SK-N-SH (cell line): ENCODE measurements around the gene DNAJC25. TPM values are rescaled to one million over a fixed set of nuclear protein-coding genes. Genes with fewer than 3 reads are reported as not detected.
A peak's percentile ranks its signal among the peaks of the same experiment; 100 is the strongest.

Experiments
- CTCF ChIA-PET: fragments of 300-600, 350-600 bp; formaldehyde crosslinking; extraction: SDS; loops from one replicate; lab custom pipeline; 2021; lab: Yijun Ruan, JAX
- POLR2A ChIA-PET: fragments of 350-600 bp; sonication (Branson Sonifier 250); formaldehyde crosslinking; extraction: SDS; loops from one replicate; lab custom pipeline; 2020; ENCODE audit warnings: antibody characterized with exemption, inconsistent platforms; lab: Yijun Ruan, JAX
- DNase-seq: peaks from one replicate; pipeline ENCODE4 v3.0.0; 2012
- H2AFZ ChIP-seq: fragments of 200-600 bp; sonication (generic); 2 replicates; pipeline ENCODE4 v1.8.1; 2016; ENCODE audit warnings: antibody characterized with exemption, mild to moderate bottlenecking, low read depth
- H3F3A ChIP-seq: fragments of 200-600 bp; sonication (generic); replicated peaks from 2 replicates; pipeline ENCODE3; 2016; ENCODE audit warnings: antibody characterized with exemption, mild to moderate bottlenecking; ENCODE audit not compliant: insufficient read depth
- H3K27ac ChIP-seq, 2 experiments: fragments of 200-500 bp in 1 of 2; fragments of 200-600 bp in 1 of 2; sonication (Bioruptor generic) in 1 of 2; sonication (generic), shearing (Covaris generic) in 1 of 2; 2 replicates each; pipeline versions ENCODE4 v1.5.1 to v1.6.1; 2014 to 2016; ENCODE audit warnings: low read depth in 2 of 2, inconsistent platforms in 1 of 2, low read length in 1 of 2, mild to moderate bottlenecking in 1 of 2, mixed read lengths in 1 of 2
- H3K27me3 ChIP-seq: fragments of 200-600 bp; sonication (generic), shearing (Covaris generic); 2 replicates; pipeline ENCODE4 v1.6.1; 2016; ENCODE audit warnings: mixed run types; ENCODE audit not compliant: insufficient read depth
- H3K36me3 ChIP-seq, 2 experiments: fragments of 200-500 bp in 1 of 2; fragments of 200-600 bp in 1 of 2; sonication (Bioruptor generic) in 1 of 2; sonication (generic) in 1 of 2; replicated peaks in 1 of 2; 2 replicates each; pipeline versions ENCODE3 to v1.5.1; 2014 to 2016; ENCODE audit warnings: low read length in 1 of 2, mild to moderate bottlenecking in 1 of 2; ENCODE audit not compliant: insufficient read depth in 2 of 2, control insufficient read depth in 1 of 2
- H3K4me1 ChIP-seq, 2 experiments: fragments of 200-500 bp in 1 of 2; fragments of 200-600 bp in 1 of 2; sonication (Bioruptor generic) in 1 of 2; sonication (generic), shearing (Covaris generic) in 1 of 2; 2 replicates each; pipeline versions ENCODE4 v1.5.1 to v1.6.1; 2014 to 2016; ENCODE audit warnings: low read depth in 1 of 2, low read length in 1 of 2, mixed run types in 1 of 2; ENCODE audit not compliant: insufficient read depth in 2 of 2, control insufficient read depth in 1 of 2
- H3K4me2 ChIP-seq: fragments of 200-600 bp; sonication (generic), shearing (Covaris generic); 2 replicates; pipeline ENCODE4 v1.6.1; 2017; ENCODE audit warnings: mixed run types
- H3K4me3 ChIP-seq, 2 experiments: fragments of 200-500 bp in 1 of 2; fragments of 200-600 bp in 1 of 2; sonication (Bioruptor generic) in 1 of 2; sonication (generic), shearing (Covaris generic) in 1 of 2; 2 replicates each; pipeline versions ENCODE4 v1.5.1 to v1.8.1; 2014 to 2016; ENCODE audit warnings: low read depth in 2 of 2, inconsistent platforms in 1 of 2, low read length in 1 of 2, mild to moderate bottlenecking in 1 of 2, mixed read lengths in 1 of 2, moderate library complexity in 1 of 2
- H3K79me2 ChIP-seq: fragments of 200-600 bp; sonication (generic); 2 replicates; pipeline ENCODE4 v1.8.1; 2017; ENCODE audit warnings: mild to moderate bottlenecking; ENCODE audit not compliant: insufficient read depth
- H3K9ac ChIP-seq: fragments of 200-600 bp; sonication (generic); 2 replicates; pipeline ENCODE4 v1.6.1; 2017; ENCODE audit warnings: mixed run types
- H3K9me2 ChIP-seq: fragments of 200-600 bp; sonication (generic); 2 replicates; pipeline ENCODE4 v1.6.1; 2017; ENCODE audit warnings: mixed run types
- H3K9me3 ChIP-seq: fragments of 200-600 bp; sonication (generic); 2 replicates; pipeline ENCODE4 v1.6.1; 2017; ENCODE audit warnings: mixed run types, mild to moderate bottlenecking, moderate library complexity
- H4K20me1 ChIP-seq: fragments of 200-600 bp; sonication (generic); 2 replicates; pipeline ENCODE4 v1.6.1; 2017; ENCODE audit warnings: mild to moderate bottlenecking, mixed run types; ENCODE audit not compliant: insufficient read depth
- ELF1 ChIP-seq: IDR thresholded peaks from 2 replicates; pipeline ENCODE4 v1.4.0; 2012
- EP300 ChIP-seq, 2 experiments: IDR thresholded peaks; 2 replicates each; pipeline versions ENCODE4 v1.4.0 to v1.6.1; 2012; ENCODE audit warnings: borderline replicate concordance in 1 of 2, low read depth in 1 of 2, low read length in 1 of 2
- FOXJ3 ChIP-seq: sonication (generic); formaldehyde crosslinking; IDR thresholded peaks from 2 replicates; pipeline ENCODE4 v1.5.1; 2020; ENCODE audit warnings: mild to moderate bottlenecking, missing genetic modification reagents
- FOXM1 ChIP-seq: IDR thresholded peaks from 2 replicates; pipeline ENCODE4 v1.4.0; 2012; ENCODE audit warnings: low read depth, mild to moderate bottlenecking
- GABPA ChIP-seq: IDR thresholded peaks from 2 replicates; pipeline ENCODE4 v1.4.0; 2012; ENCODE audit warnings: low read depth, mild to moderate bottlenecking
- NRF1 ChIP-seq: IDR thresholded peaks from 2 replicates; pipeline ENCODE4 v1.6.1; 2012; ENCODE audit warnings: low read depth, mild to moderate bottlenecking, low read length
- POLR2AphosphoS5 ChIP-seq: IDR thresholded peaks from 2 replicates; pipeline ENCODE4 v1.6.1; 2012; ENCODE audit warnings: low read depth, low read length
- RCOR1 ChIP-seq: fragments of 150-350 bp; IDR thresholded peaks from 2 replicates; pipeline ENCODE4 v1.6.1; 2017; ENCODE audit warnings: antibody characterized with exemption, low read length
- RFX5 ChIP-seq: IDR thresholded peaks from 2 replicates; pipeline ENCODE4 v1.6.1; 2012; ENCODE audit warnings: mild to moderate bottlenecking, improper control_type of control experiment, low read length
- SIN3A ChIP-seq: IDR thresholded peaks from 2 replicates; pipeline ENCODE4 v1.6.1; 2012; ENCODE audit warnings: low read depth, mild to moderate bottlenecking, low read length, moderate library complexity, borderline replicate concordance
- TCF12 ChIP-seq: IDR thresholded peaks from 2 replicates; pipeline ENCODE4 v1.4.0; 2012
- WGBS: methylation state at CpG from one replicate; pipeline ENCODE4 v1.1.6; 2017; ENCODE audit warnings: low lambda C conversion rate; 5-methylcytosine and 5-hydroxymethylcytosine counted together
- polyA plus RNA-seq, 3 experiments: library from polyadenylated mRNA; depleted of rRNA; stranded (reverse); fragments of >200 nt; gene quantifications; 2 replicates each; pipeline ENCODE4 v1.2.3, GENCODE V29; 2012
- TF ChIP-seq, protein P1 (sequence below): fragments of 150-350 bp; IDR thresholded peaks from 2 replicates; pipeline ENCODE4 v1.6.1; 2017; ENCODE audit warnings: antibody characterized with exemption, low read length, low read depth, borderline replicate concordance

The DNAJC25 gene
- polyA plus RNA-seq, 1 of the 3 experiments (the other 2 are of a cell fraction): 3.3 TPM

DNA sequence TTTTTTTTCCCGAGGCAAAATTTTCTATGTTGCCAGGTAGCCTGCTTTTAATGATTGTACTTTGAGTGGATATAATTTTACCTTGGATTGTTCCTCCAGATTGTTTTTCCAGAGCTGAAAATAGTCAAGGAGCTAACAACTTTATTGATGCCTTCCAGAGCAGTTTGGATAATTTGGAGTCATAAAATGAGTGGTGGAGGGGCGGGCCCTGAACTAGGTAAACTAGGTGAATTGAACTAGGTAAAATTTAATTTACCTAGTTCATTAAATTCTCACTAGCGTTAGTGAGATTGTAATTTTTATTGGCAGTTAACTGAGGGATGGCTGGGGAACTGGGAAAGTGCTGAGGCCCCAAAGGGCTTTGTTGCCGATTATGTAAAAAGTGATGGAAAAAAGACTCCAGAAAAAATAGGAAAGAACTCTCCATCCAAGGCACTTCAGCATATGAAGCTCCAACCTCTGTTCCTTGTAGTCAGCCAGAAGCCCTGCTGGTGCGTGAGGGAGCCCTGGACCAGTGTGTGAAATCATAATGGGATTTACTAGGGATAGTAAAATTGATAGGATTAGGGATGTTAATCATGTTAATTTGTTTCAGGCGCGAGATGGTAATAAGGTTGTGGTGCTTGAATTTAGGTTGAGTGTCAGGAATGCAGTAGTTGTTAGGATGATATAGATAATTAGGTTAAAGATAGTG is 1.7 kb downstream of the DNAJC25 start:
- Histone ChIP-seq H3K4me1 (peaks cover 10 to 21% of the 10 kb centered on the region in 2 experiments; a peak in 3 of 4 replicates), H3K27ac (no peak overlapping the region), H3K4me2 (peak overlapping the region; percentile 97), H3K9me2 (no peaks in the 10 kb centered on the region), H4K20me1 (peaks cover 29% of the 10 kb centered on the region), H3K4me3 (peak overlapping the region; percentile 90 to 97; a peak in 3 of 4 replicates), H3F3A (peaks cover 5% of the 10 kb centered on the region), H3K9me3 (no peaks in the 10 kb centered on the region), H3K27me3 (no peaks in the 10 kb centered on the region), H2AFZ (no peak overlapping the region), H3K36me3 (no peaks in the 10 kb centered on the region), H3K79me2 (peaks cover 67% of the 10 kb centered on the region), H3K9ac (peak overlapping the region; percentile 82)
- POLR2A ChIA-PET: interaction anchor here (2.4 kb wide), 1 partner anchor 29 kb away, joined by 10 read pairs; the partner anchor contains the start of gene GNG10
- CTCF ChIA-PET: interaction anchor here (1.2 kb wide), 1 partner anchor 11 kb away, joined by 3 read pairs; no protein-coding TSS in a partner anchor
- TF ChIP-seq GABPA (no peak), RCOR1 (no peak), NRF1 (no peak), RFX5 (no peak), FOXJ3 (CRISPR knock-in tag) (no peak), TCF12 (no peak), FOXM1 (no peak), EP300 (IDR thresholded peaks at IDR 0.05; ENCODE audit: borderline replicate concordance in 1 of 2, low read depth in 1 of 2, low read length in 1 of 2) (no peak), ELF1 (no peak)
- TF ChIP-seq, protein P1, sequence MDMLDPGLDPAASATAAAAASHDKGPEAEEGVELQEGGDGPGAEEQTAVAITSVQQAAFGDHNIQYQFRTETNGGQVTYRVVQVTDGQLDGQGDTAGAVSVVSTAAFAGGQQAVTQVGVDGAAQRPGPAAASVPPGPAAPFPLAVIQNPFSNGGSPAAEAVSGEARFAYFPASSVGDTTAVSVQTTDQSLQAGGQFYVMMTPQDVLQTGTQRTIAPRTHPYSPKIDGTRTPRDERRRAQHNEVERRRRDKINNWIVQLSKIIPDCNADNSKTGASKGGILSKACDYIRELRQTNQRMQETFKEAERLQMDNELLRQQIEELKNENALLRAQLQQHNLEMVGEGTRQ: no peak
- 85% methylated on average over 7 of the region's 7 CpGs for WGBS
- no peak for DNase-seq

DNA sequence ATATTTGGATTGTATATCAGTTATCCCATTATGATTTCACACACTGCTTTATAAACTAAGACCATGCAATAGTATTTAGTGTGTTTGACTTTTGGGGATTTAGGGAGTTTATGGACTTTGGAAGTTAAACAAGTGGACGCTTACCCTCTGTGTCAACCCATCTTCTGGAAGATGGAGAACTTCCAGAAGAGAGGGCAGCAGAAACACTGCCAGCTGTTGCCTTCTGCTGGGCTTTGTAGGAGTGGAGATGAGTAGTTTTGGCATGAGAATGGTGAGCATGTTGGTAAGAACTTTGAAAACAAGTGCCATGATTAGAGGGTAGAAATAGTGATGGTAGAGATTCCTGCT is 2.2 kb downstream of the DNAJC25 start:
- Histone ChIP-seq H3K9ac (no peak overlapping the region), H3K27me3 (no peaks in the 10 kb centered on the region), H3K27ac (no peak overlapping the region), H3K79me2 (peaks cover 72% of the 10 kb centered on the region), H3K4me3 (0 out of 4 replicates have a peak overlapping the region, but pooled peaks of 1 of the 2 experiments have one; percentile 90), H3K4me2 (peak overlapping the region; percentile 97; the same call in 1 of the 2 replicates), H3K9me3 (no peaks in the 10 kb centered on the region), H3K4me1 (peaks cover 10 to 21% of the 10 kb centered on the region in 2 experiments; a peak in 3 of 4 replicates), H3F3A (peaks cover 5% of the 10 kb centered on the region), H3K36me3 (no peaks in the 10 kb centered on the region), H4K20me1 (peaks cover 29% of the 10 kb centered on the region), H3K9me2 (no peaks in the 10 kb centered on the region), H2AFZ (no peak overlapping the region)
- DNase-seq: no peak
- TF ChIP-seq SIN3A: no peak
- no peak for TF ChIP-seq ELF1
- no peak for TF ChIP-seq POLR2AphosphoS5
- TF ChIP-seq TCF12: no peak
- POLR2A ChIA-PET: no interaction called here
- CTCF ChIA-PET: interaction anchor here (1.2 kb wide), 1 partner anchor 12 kb away, joined by 3 read pairs; no protein-coding TSS in a partner anchor
- WGBS: 94% methylated on average over 1 of the region's 1 CpG
